HG03457 (cell line): ENCODE results near the gene KRT37.
"Not testable (repeated sequence)": the region's sequence is repeated elsewhere in the genome, so short reads cannot be mapped to it uniquely, and the experiment has no call there.

ENCODE experiments used
- ATAC-seq: cut with Tn5 transposase; IDR thresholded peaks from one replicate; pipeline ENCODE4 v1.9.1; 2021; ENCODE audit warnings: moderate number of reproducible peaks; ENCODE audit not compliant: unreplicated experiment

The KRT37 gene

DNA sequence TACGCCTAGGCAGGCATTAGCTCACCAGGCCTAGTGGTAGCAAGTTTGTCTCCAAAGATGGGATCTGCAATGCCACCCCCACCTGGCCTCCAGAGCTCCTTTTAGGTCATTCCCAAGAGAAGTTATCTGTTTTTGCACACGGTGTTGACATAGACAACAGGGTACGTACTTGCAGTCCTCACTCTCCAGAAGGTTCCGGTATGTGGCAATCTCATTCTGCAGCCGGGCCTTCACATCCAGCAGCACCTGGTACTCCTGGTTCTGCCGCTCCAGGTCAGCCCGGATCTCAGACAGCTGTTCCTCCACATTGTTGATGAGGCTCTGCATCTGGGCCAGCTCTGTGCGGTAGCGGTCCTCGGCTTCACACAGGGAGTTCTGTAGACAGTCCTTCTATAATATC, 17.2 kb downstream of the KRT37 start:
- ATAC-seq, result no peak

- ATAC-seq, result no peak
Observed at GRCh38 chr17:41406205-41406604, 18.2 kb downstream of the KRT37 start.

DNA sequence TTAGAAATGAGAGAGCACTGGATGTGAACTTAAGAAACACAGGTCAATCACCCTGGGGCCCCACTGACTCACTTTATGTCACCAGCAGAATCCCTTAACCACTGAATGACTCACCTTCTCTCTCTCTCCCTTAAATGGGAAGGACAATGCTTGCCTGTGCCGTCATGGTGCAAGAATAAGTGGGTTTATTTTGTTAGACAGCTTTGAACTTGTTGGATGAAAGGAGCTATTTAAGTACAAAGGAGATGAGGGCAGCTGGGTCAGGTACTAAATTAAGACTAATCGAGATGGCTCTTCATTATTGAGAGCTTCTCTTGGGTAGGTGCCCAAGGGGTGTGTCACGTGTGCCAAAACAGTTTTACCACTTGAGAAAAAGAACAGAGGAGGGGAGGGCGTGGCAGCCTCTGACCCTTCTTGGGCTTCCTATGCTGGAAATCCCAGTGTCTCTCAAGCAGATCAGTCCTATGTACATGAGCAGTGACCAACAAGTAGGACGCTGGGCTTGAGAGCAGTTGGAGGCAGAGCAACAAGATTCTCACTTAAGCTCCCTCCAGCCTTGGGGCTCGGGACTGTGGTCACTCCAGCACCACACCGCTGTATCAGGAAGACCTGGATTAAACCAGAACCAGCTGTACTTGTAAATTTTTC, 20.2 kb downstream of the KRT37 start:
- ATAC-seq, result no peak

DNA sequence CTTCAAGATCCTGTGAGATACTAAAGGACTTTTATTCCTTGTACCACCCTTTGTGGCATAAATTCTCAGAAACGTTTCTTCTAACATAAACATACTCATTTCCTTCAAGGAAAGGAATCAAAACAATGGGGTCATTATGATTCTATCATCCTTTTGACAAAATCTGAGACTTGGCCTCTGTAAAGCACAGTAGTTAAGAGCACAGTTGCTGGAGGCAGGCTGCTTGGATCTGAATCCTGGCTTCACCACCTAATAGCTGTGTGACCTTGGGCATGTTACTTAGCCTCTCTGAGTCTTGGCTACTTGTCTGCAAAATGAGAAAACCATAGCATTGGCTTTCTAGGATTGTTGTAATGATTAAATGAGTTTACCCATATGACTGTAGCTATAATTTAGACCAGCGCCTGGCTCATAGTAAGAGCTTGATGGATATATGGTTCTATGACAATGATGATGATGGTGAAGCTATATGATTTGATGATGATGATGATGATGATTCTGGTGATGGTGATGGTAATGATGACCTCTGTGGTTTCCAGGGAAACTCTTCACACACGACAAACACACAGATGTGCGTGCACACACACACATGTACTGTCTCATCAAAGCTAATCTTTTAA, 20.9 kb downstream of the KRT37 start:
- ATAC-seq, result no peak

GRCh38 chr17:41402161-41402560, 22.2 kb downstream of the KRT37 start:
- no peak for ATAC-seq

- no peak for ATAC-seq
Observed at GRCh38 chr17:41396996-41397660, 27.3 kb downstream of the KRT37 start, which contains the start of gene KRT31. Gene KRT31, minus strand, starts transcription at chr17:41397608. Its CDS starts 69 bp downstream, at chr17:41397539.

GRCh38 chr17:41396340-41396739, 28.0 kb downstream of the KRT37 start:
- no peak for ATAC-seq

DNA sequence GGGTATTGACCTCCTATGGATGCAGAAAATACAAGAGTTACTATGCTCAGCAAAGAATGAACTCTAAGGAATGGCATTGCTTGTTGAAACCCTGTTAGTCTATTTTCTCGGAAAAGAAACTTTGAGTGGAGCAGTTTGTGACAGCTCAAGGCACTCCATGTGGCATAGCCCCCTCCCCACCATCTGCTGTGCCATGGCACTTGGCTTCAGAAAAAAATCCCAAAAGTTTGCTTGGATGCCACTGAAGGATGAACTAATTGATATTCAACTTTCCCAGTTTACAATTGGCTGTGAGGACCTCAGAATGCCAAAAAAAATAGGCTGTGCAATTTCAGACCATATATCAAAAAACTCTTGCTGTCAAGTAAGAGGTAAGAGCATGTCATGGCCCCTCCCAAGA, 28.8 kb downstream of the KRT37 start:
- no peak for ATAC-seq

GRCh38 chr17:41395044-41395443, 29.3 kb downstream of the KRT37 start:
- ATAC-seq, result not testable (repeated sequence)

GRCh38 chr17:41394254-41394996, 30.0 kb downstream of the KRT37 start:
- ATAC-seq, result no peak

DNA sequence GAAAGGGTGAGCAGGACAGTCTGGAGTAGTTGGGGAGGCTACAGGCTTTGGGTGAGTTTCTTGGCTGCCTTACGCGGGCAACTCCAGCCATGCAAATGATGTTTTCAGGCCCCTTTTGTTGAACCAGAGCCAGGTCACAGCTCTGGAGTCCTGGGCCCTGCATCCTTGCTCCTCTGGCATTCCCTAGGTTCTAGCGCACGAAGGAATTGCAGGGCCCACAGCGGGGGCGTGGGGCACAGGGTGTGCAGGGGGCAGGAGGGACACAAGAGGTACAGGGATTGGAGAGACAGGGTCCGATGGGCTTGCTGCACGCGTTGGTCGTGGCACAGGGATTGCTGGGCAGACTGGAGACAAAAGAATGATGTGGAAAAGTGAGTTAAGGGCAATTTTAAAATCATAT, 30.6 kb downstream of the KRT37 start:
- ATAC-seq, result no peak

DNA sequence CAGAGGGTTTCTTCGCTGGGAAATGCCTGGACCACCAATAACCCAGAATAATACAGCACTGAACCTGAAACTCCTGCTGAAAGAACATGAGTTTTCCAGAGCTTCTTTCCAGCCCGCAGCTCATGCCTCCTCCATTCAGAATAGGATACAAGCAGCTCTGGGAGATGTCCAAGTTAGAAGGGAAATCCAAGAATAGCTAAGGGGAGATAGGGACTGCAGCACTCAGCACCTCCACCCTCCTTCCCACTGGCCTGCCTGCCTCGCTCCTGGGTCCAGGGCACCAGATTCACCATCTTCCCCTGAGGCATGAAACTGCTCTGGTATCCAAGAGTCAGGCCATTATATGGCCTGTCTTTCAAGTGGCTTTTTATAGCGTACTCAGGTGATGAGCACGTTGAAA, 31.1 kb downstream of the KRT37 start:
- no peak for ATAC-seq

DNA sequence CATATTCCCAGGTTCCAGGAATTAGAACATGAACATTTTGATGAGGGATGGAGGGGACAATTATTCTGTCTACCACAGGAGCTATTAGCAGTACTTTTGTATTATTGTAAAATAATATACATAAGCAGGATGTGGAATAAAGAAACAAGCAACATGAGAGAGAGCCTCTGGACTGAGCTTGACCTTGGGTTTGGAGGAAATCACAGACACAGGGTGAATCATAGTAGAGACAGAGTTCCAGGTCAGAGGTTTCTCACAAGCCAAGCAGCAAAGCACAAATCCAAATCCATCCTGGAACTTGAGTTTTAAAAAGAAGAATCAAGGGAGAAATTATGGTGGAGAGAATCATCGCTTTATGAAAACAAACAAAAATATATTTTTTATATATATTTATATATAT, 32.1 kb downstream of the KRT37 start:
- ATAC-seq, result no peak

- ATAC-seq, result no peak
Observed at GRCh38 chr17:41391535-41391934, 32.9 kb downstream of the KRT37 start.

DNA sequence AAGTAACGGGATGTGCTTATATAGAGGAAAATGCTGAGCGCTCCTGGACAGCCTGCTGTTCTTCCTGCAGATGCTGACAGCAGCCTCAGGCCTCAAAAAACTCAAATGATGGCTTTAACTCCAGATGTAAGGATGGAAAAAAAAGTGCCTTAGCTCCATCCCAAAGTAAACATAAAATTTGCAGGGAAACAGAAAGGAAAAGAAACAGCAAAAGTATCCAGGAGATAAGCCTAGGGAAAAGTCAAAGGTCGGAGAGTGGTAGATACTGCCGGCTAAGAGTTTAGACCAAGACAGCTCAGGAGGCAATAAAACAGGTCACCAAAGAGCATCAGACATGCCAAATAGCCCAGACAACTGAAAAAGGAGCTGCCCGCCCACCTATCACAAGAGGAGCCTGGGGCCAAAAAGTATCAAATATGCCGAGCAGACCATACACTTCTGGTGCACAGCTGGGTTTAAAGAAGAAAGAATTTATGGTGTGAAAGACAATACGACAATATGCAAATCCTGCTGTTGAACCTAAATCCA, 33.9 kb downstream of the KRT37 start:
- ATAC-seq, result no peak

DNA sequence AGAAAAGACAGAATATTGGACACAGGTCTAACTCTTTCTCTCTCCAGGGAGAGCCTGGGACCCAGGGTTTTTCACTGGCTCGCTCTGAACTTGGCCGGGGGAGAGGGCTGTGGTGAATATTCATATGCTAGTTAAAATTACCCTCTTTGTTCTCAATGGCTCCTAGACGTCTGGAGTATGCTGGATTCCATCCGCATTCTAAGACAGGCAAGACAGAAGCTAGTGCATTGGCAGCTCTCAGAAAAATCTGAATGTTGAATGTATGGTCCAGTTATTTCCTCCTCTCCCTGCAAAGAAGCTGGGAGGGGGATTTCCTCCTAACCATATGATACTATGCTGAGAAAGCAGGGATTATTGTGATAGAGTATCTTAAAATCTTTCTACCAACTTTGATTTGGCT, 36.7 kb downstream of the KRT37 start:
- ATAC-seq, result no peak

DNA sequence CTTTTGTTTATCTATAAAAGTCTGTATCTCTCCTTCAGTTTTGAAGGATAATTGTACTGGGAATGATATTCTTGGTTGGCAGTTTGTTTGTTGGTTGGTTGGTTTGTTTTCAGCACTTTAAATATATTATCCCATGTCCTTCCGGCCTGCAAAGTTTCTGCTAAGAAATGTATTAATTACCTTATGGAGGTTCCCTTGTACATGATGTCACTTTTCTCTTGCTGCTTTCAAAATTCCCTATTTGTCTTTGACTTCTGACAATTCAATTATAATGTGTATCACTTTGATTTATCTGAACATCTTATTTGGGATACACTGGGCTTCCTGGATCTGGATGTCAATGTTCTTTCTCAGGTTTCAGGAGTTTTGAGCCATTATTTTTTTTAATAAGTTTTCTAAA, 38.2 kb downstream of the KRT37 start:
- ATAC-seq, result no peak

GRCh38 chr17:41383690-41384089, 40.7 kb downstream of the KRT37 start:
- ATAC-seq, result no peak

GRCh38 chr17:41382394-41382793, 42.0 kb downstream of the KRT37 start:
- ATAC-seq, result no peak

DNA sequence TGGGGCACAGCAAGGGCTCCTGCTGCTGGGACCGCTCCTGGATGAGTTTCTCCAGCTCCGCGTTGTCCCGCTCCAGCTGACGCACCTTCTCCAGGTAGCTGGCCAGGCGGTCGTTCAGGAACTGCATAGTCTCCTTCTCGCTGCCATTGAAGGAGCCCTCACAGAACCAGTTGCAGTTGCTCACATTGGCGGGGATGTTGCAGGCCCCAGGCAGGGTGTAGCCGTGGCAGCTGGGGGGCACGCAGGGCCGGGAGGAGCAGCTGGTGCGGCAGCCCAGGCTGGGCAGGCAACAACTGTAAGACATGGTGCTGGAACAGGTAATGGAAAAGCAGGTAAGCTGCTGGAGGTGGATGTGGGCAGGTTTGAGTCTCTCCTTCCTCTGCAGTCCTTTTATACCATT, 42.4 kb downstream of the KRT37 start, which contains the start of gene KRT34:
KRT34 (minus strand) TSS at position 364 of the 400 bp plus-strand sequence; CDS start at position 304, 60 bp downstream.
- not testable (repeated sequence) for ATAC-seq

DNA sequence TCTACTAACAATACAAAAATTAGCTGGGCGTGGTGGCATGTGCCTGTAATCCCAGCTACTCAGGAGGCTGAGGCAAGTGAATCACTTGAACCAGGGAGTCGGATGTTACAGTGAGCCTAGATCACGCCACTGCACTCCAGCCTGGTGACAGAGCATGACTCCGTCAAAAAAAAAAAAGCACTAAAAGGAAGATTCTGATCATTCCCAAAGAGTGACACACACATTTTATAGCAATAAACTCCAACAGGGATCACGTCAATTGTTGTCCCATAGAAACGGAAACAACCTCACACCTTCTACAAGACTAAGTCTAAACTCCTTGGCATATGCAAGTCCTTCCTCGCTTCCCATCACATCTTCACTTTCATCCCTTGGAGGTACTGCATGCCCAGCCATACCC, 44.3 kb downstream of the KRT37 start:
- ATAC-seq, result not testable (repeated sequence)
